Activated CD4-positive, alpha-beta T cell treated with anti-CD3 and anti-CD28 coated beads, Interleukin-2, amount 50 U/mL, for 1 hour (primary cell): ENCODE measurements around the gene PRKAG2.
"Not testable (repeated sequence)": the region's sequence is repeated elsewhere in the genome, so short reads cannot be mapped to it uniquely, and the experiment has no call there.

Experiments used
- DNase-seq: peaks from one replicate; pipeline ENCODE4 v3.0.0-alpha.2; 2020

PRKAG2 gene

DNA sequence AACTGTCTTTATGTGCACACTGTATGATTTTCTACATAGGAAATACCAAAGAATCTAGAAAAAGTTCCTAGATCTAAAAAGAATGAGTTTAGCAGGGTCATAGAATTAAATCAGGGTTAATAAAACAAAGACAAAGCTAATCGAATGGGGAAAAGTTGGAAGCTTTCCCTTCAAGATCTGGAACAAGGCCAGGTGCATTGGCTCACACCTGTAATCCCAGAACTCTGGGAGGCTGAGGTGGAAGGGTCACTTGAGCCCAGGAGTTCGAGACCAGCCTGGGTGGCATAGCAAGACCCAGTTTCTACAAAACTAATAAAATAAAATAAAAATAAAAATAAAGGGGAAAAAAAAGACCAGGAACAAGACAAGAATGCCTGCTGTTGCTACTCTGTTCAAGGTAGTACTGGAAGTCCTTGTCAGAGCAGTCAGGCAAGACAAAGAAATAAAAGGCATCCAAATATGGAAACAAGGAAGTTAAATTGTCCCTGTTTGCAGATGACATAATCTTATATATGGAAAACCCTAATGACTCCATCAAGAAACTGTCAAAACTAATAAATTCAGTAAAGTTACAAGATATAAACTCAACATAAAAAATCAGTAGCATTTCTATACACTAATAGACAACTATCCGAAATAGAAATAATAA lies 281.1 kb downstream of the PRKAG2 start:
- DNase-seq, result no peak

DNA sequence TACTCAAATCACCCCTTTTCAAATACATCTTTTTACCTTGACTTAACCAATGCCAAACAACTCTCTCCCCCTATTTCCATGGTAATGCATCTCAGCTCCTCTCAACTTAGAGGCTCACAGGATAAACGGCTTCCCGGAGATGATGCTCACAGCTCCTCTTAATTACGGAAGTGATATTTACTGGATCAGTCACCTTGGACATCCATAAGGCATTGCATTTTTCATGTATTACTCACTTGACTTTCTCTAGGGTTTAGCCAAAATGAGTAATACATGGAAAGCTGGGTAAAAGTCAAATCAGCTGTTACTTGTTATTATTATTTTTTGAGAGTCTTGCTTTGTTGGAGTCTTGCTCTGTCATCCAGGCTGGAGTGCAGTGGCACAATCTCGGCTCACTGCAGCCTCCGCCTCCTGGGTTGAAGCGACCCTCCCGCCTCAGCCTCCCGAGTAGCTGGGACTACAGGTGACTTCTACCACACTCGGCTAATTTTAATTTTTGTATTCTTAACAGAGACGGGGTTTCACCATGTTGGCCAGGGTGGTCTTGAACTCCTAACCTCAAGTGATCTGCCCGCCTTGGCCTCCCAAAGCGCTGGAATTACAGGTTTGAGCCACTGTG lies 283.9 kb downstream of the PRKAG2 start:
- no peak for DNase-seq

- DNase-seq, result no peak
Measured at GRCh38 chr7:151592330-151592729, 284.6 kb downstream of the PRKAG2 start.

DNA sequence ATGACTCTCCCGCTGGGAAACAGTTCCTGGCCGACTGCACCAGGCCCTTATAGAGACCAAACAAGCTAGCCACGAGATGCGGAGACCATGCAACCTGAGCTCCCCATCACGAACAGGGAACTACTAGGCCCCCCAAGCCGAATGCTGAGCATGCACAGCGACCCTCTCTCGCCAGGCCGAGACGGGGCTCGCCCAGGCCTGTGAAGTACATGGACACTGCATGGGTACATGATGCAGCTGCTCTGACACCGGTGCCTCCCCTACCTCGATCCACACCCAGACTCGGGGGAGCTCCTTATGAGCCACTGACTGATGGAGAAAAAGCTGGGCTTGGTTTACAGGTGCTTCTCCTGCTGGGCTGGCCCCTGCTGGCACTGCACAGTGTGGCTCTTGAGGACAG lies 285.0 kb downstream of the PRKAG2 start:
- no peak for DNase-seq

GRCh38 chr7:151590850-151591771 lies 285.8 kb downstream of the PRKAG2 start:
- DNase-seq, result no peak

GRCh38 chr7:151590071-151590849 lies 286.7 kb downstream of the PRKAG2 start:
- no peak for DNase-seq

DNA sequence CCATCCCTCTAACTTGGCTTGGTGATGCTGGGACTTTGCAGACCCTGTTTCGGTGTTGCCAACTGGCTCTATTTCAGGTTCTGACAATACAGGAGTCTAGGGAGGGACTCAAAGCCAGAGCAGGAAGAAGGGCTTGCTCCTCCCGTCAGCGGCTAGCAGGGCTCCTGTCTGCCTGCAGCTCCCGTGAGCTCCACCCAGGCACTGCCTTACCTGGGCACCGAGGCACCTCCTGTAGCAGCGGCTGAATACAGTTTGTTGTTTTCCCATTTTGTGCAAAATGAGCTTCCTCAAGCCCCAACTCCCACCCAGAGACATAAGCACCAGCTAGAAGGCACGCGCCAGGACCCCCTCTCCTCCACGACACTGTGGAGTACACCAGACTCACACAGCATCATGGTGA lies 287.9 kb downstream of the PRKAG2 start:
- DNase-seq, result no peak

DNA sequence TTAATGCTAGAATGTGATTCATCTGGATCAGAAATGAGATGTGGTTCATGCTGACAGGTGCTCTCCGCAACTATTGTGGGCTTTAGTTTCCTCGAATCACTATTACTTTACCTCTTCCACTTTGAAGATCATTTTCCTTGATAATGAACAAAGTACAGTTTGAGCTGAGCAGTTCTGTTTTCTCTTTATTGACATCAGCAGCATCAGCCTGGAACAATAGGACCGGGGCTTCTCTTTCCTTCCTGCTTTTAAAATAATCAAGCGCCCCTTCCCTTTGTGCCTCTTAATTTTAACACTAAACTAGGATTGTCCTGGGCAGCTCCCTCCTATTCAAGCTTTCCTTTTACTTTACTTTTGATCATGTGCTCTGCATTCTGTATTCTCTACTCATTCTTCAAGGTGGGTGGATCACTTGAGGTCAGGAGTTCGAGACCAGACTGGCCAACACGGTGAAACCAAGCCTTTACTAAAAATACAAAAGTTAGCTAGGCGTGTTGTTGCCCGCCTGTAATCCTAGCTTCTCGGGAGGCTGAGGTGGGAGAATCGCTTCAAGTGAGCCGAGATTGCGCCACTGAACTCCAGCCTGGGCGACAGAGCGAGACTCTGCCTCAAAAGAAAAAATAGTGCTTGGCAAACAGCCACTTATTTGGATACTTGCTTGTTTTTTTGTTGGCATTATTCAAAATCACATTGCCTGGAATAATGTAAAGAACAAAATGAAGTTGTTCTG lies 290.2 kb downstream of the PRKAG2 start:
- no peak for DNase-seq

- DNase-seq, result no peak
Measured at GRCh38 chr7:151585744-151586393, 291.0 kb downstream of the PRKAG2 start.

DNA sequence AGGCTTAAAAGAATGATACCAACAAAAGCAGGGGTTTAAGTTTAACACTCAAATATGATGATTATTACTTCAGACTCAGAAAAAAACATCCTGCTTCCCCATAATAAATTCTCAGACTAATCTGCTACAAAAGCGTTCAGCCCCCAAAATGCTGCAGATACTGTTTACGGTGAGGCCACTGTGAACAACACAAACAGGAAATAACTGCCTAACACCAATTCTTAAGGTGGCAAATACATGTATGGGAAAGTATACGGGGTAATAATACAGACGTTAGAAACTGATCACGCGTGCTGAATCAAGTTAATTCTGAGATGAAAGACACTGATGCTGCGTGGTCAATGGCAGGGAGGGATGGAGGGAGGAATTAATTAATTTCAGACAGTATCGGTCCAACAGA lies 295.2 kb downstream of the PRKAG2 start:
- DNase-seq, result no peak

- no peak for DNase-seq
Measured at GRCh38 chr7:151579644-151580043, 297.3 kb downstream of the PRKAG2 start.

DNA sequence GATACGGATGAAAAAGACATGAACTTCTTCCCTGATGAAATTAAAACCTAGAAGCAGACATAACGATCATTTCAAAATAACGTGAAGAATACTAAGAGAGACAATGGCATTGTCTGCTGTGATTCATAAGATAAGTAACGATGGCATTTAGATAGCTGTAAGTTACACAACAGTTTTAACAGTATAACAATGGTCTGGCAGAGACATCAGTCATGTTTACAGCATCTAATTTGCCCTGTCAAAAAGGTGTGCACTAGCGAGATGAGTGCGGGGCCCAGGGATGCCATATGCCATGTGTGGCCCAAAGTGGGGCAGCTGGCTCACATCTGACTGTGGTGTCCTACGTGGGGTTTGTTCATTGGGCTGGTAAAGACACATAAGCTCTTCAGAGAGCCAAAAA lies 301.5 kb downstream of the PRKAG2 start:
- DNase-seq, result no peak

- DNase-seq, result not testable (repeated sequence)
Measured at GRCh38 chr7:151573046-151573445, 303.9 kb downstream of the PRKAG2 start.

GRCh38 chr7:151572136-151572535 lies 304.8 kb downstream of the PRKAG2 start:
- DNase-seq, result no peak

- DNase-seq, result no peak
Measured at GRCh38 chr7:151571471-151571870, 305.4 kb downstream of the PRKAG2 start.

DNA sequence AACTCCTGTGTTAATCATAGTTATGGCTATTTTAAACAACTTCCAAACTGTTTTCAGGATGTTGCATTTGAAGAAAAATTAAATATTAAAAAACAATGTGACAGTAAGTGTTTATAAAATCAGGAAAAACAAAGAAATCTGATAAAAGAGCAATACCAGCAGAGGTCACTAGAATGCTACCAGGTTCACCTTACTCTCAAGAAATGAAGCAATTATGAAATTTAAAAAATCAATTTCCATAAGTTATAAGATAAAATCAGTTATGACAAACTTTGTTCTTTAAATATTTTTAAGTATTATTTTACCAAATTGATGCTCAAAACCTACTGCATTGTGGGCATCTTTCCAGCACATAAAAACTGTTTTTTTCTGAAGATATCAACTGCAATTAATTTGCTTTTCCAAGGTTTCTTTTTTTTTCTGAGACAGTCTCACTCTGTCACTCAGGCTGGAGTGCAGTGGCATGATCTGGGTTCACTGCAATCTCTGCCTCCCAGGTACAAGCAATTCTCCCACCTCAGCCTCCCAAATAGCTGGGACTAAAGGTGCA lies 306.5 kb downstream of the PRKAG2 start:
- no peak for DNase-seq

DNA sequence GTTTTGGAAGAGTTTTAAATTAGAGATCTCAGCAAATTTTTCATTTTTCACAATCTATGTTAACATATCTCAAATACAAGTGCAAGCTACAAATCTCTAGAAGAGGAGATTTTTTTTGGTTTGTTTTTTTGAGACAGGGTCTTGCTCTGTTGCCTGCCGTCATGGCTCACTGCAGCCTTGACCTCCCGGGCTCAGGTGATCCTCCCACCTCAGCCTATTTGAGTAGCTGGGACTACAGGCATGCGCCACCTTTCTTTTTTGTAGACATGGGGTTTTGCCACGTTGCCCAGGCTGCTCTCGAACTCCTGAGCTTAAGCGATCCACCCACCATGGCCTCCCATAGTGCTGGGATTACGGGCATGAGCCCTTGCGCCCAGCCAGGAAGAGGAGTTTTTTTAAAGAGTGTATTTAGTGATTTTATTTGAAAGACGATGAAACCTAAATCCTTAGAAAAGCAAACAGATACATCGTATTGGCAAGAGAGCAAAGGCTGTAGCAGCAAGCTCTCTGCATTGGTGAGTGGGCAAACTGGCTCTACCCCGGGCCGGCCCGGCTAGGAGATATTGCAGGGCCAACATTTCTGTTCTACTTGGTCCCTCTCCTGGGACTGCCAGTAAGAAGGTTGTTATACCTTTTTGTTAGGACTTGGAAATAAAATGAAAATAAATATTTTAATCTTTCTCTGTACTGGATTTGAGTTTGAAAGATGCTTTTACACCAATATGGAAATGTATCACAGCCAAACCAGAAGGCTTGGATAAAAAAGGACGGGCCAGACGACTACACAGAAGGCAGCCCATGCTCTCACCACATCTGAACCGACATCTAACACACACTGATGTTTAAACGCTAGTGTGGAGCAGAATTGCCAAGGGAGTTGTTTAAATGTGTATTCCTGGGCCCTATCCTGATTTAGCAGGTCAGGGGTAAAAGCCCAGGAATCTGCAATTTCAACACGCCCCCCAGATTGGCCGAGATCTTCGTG lies 307.7 kb downstream of the PRKAG2 start:
- DNase-seq, result no peak

DNA sequence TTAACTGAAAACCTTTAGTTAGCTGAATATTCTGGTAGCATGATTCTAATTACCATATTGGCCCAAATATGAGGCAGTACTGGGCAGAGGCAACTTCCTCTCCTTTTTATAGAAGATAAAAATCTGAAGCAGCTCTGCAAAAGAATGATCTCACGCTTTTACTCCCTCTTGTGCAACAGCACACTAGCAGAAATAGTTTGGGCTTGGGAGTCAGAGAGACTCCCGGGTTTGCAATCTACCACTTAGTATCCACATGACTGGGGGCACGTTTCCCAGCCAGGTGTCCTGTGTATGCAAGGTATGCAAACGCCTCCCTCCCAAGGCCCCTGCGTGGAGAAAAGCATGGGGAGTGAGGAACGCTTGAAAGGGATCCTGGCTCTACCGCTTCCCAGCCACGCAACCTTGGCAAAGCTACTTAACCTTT lies 310.0 kb downstream of the PRKAG2 start:
- DNase-seq, result no peak

- no peak for DNase-seq
Measured at GRCh38 chr7:151565541-151565940, 311.4 kb downstream of the PRKAG2 start.

- no peak for DNase-seq
Measured at GRCh38 chr7:151560243-151560642, 316.7 kb downstream of the PRKAG2 start.
